SH-SY5Y (cell line): ENCODE measurements around the gene NKTR.

Source experiments
- GATA2 ChIP-seq: IDR thresholded peaks from 2 replicates; pipeline ENCODE4 v1.6.1; 2011; ENCODE audit warnings: mild to moderate bottlenecking, low read depth, low read length
- GATA3 ChIP-seq: IDR thresholded peaks from 2 replicates; pipeline ENCODE4 v1.6.1; 2011; ENCODE audit warnings: low read depth, mild to moderate bottlenecking, low read length, moderate library complexity

DNA sequence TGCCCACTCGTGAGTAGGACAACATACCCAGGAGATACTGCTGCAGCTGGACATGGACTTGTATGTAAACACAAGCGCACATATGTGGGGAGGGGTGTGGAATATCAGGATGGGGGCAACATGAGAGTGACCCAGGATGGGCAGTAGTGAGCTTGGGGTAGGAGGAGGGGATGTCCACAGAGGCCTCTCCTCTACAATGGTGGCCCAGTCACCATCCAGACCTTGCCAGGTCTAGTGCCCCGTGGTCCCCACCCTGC is 52.7 kb downstream of the NKTR start:
- no peak for TF ChIP-seq GATA2
- no peak for TF ChIP-seq GATA3
